ENCODE results near the gene PARD3B.

The PARD3B gene

GRCh38 chr2:205156457-205156856, 611.2 kb downstream of the PARD3B start:
- DNase-seq (ENCODE audit: low read depth in 1 of 2, low spot score in 1 of 2) = no peak
- peaks cover 2% of the 10 kb centered on the region for H3K27me3 ChIP-seq (ENCODE audit: insufficient read depth, poor library complexity, severe bottlenecking)
- TF ChIP-seq GABPA (IDR thresholded peaks at IDR 0.05; ENCODE audit: low read depth) (no peak), POLR2AphosphoS5 (IDR thresholded peaks at IDR 0.05; ENCODE audit: low read depth) (no peak), CTCF (IDR thresholded peaks at IDR 0.05; ENCODE audit: insufficient read depth, low read length) (no peak), SPI1 (IDR thresholded peaks at IDR 0.05; ENCODE audit: borderline replicate concordance, low read depth) (no peak), REST (IDR thresholded peaks at IDR 0.05; ENCODE audit: insufficient replicate concordance, low read depth) (no peak)
- no peak overlapping the region for H3K4me3 ChIP-seq (replicated peaks; ENCODE audit: insufficient read depth, low read length)
- H3K27ac ChIP-seq (replicated peaks) = no peak overlapping the region

GRCh38 chr2:205158404-205158803, 613.1 kb downstream of the PARD3B start:
- TF ChIP-seq CTCF (IDR thresholded peaks at IDR 0.05; ENCODE audit: insufficient read depth, low read length) = no peak
- no peak for DNase-seq (ENCODE audit: low read depth in 1 of 2, low spot score in 1 of 2)
- Histone ChIP-seq H3K4me3 (replicated peaks; ENCODE audit: insufficient read depth, low read length) (no peak overlapping the region), H3K27ac (replicated peaks) (no peak overlapping the region), H3K27me3 (ENCODE audit: insufficient read depth, poor library complexity, severe bottlenecking) (peaks cover 2% of the 10 kb centered on the region)

GRCh38 chr2:205161156-205161839, 616.0 kb downstream of the PARD3B start:
- TF ChIP-seq POLR2AphosphoS5 (IDR thresholded peaks at IDR 0.05; ENCODE audit: low read depth) (no peak), CTCF (IDR thresholded peaks at IDR 0.05; ENCODE audit: insufficient read depth, low read length) (no peak), GABPA (IDR thresholded peaks at IDR 0.05; ENCODE audit: low read depth) (no peak), SPI1 (IDR thresholded peaks at IDR 0.05; ENCODE audit: borderline replicate concordance, low read depth) (no peak), REST (IDR thresholded peaks at IDR 0.05; ENCODE audit: insufficient replicate concordance, low read depth) (no peak)
- Histone ChIP-seq H3K27ac (replicated peaks) (no peak overlapping the region), H3K27me3 (ENCODE audit: insufficient read depth, poor library complexity, severe bottlenecking) (peaks cover 2% of the 10 kb centered on the region), H3K4me3 (replicated peaks; ENCODE audit: insufficient read depth, low read length) (no peak overlapping the region)
- no peak for DNase-seq (ENCODE audit: low read depth in 1 of 2, low spot score in 1 of 2)

- TF ChIP-seq CTCF (IDR thresholded peaks at IDR 0.05; ENCODE audit: insufficient read depth, low read length) = no peak
- TF ChIP-seq SPI1 (IDR thresholded peaks at IDR 0.05; ENCODE audit: borderline replicate concordance, low read depth) = no peak
- TF ChIP-seq GABPA (IDR thresholded peaks at IDR 0.05; ENCODE audit: low read depth) = no peak
- TF ChIP-seq REST (IDR thresholded peaks at IDR 0.05; ENCODE audit: insufficient replicate concordance, low read depth) = no peak
- TF ChIP-seq POLR2AphosphoS5 (IDR thresholded peaks at IDR 0.05; ENCODE audit: low read depth) = no peak
- no peaks in the 10 kb centered on the region for H3K27me3 ChIP-seq (ENCODE audit: insufficient read depth, poor library complexity, severe bottlenecking)
- DNase-seq (ENCODE audit: low read depth in 1 of 2, low spot score in 1 of 2) = no peak
- H3K4me3 ChIP-seq (replicated peaks; ENCODE audit: insufficient read depth, low read length) = no peak overlapping the region
- H3K27ac ChIP-seq (replicated peaks) = no peak overlapping the region
These were observed 621.5 kb downstream of the PARD3B start for GRCh38 chr2:205166745-205167144.
